GM18909 (cell line): ENCODE results near the gene SIL1.

Experiments
- ATAC-seq: cut with Tn5 transposase; IDR thresholded peaks from one replicate; pipeline ENCODE4 v1.9.1; 2021; ENCODE audit warnings: mild to moderate bottlenecking; ENCODE audit not compliant: unreplicated experiment, poor library complexity

The SIL1 gene

GRCh38 chr5:139147483-139148087 lies 50.6 kb downstream of the SIL1 start:
- ATAC-seq = no peak

DNA sequence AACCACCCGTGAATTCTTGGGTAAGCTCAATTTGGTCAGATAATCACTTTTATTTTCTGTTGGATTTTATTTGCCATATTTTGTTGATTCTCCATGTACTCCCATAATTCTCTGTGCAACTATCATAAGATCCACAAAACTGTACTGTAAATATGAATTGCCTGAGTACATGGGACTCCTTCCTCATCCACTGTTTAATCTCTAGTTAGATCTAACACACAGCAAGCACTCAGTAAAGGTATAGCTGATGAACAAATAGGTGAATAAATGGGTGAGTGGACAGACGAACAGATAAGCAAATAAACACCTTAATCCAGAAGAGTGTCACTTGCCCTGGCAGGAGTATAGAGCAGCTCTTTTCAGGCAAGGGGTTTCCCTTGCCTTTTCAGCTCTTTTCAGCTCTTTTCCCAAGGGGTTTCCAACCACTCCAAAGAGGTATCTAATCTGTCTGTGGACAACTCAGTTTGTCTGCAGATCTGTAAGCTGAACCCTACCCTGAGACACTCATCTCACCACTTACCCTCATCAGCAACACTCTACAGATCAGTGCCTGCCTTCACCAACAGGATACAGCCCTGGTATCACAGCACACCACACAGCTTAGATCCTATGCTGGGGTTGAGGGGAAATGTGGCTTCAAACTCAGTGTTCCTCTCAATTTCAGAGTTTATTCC lies 51.2 kb downstream of the SIL1 start:
- no peak for ATAC-seq

- ATAC-seq = no peak
Observed at GRCh38 chr5:139141446-139142204, 56.5 kb downstream of the SIL1 start.

GRCh38 chr5:139140591-139141071 lies 57.5 kb downstream of the SIL1 start:
- no peak for ATAC-seq

GRCh38 chr5:139138809-139139208 lies 59.4 kb downstream of the SIL1 start:
- ATAC-seq = no peak

- ATAC-seq = no peak
Observed at GRCh38 chr5:139138109-139138508, 60.1 kb downstream of the SIL1 start.

GRCh38 chr5:139137697-139138096 lies 60.5 kb downstream of the SIL1 start:
- ATAC-seq = no peak

DNA sequence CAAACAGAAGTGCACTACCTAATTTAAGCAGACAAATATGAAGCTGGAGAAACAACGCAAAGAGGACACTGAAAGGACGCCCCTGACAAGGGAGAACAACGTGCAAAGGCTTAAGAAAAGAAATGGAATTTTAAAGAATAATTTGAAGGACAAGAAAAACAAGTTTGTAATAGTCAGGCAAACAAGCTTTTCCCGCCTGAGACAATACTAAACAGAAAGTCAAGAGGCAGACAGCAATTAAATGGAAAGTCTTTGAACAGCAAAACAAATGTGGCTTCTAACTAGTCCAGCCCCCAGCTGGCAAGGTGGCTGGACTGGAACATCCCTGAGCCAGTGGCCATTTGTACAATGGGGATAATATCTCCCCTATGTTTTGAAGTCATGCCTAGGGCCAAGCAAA lies 63.3 kb downstream of the SIL1 start:
- no peak for ATAC-seq

- ATAC-seq = no peak
Observed at GRCh38 chr5:139133282-139133681, 64.9 kb downstream of the SIL1 start.

DNA sequence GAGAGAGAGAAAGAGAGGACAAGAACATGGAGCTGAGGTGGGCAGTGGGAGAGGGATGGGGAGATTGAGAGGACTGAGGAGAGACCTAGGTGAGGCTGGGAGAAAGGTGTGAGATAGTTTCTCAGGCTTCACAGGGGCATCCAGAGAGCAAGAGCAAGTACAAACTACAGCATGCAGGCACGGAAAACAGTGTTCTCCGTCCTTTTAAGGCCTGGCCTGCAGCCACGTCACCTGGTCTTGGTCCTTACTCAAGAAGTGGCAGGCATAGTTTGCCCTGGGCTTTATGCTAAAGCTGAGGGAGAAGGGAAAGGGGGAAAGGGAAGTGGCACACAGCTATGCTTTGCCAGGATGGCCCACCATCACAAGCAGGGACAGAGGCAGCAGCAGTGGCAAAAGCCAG lies 65.7 kb downstream of the SIL1 start:
- no peak for ATAC-seq

GRCh38 chr5:139131921-139132432 lies 66.2 kb downstream of the SIL1 start:
- ATAC-seq = no peak

DNA sequence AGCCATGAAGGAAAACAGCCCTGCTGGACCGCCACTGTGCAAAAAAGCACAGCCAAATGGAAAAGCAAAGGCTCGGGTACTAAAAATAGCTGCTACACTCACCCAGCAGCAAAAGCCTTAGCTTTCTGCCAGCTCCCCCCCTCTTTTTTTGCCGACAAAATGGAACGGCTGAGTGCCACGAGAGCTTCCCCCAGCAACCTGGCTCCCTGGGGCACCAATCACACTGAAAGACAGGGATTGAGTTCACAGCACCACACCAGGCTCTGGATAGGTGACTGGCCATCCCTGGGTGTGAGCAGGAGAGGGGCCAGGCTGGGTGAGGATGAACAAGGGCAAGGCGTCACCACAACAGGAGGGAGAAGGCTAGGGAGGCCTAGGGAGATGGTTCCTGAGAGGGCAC lies 66.7 kb downstream of the SIL1 start:
- ATAC-seq = no peak

- ATAC-seq = no peak
Observed at GRCh38 chr5:139131062-139131461, 67.1 kb downstream of the SIL1 start.

- no peak for ATAC-seq
Observed at GRCh38 chr5:139130214-139130613, 68.0 kb downstream of the SIL1 start.

- no peak for ATAC-seq
Observed at GRCh38 chr5:139126711-139127111, 71.5 kb downstream of the SIL1 start.

DNA sequence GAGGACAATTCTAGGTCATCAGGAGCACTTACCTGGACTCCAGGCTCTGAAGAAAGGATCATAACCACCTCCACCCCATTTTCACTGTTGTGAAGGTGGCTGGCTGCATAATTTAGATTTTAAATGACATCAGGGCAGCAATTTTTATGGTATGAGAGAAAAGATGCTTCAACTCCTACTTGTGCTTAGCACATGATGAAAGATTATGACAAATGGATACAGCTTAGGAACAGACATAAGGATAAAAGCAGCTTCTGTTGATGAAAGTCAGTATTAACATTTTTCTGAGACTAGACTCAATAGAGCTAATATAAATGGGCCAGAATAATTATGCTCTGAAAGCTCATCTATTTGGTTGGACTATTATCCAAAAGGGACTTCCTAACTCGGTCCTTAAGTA lies 72.2 kb downstream of the SIL1 start:
- no peak for ATAC-seq

DNA sequence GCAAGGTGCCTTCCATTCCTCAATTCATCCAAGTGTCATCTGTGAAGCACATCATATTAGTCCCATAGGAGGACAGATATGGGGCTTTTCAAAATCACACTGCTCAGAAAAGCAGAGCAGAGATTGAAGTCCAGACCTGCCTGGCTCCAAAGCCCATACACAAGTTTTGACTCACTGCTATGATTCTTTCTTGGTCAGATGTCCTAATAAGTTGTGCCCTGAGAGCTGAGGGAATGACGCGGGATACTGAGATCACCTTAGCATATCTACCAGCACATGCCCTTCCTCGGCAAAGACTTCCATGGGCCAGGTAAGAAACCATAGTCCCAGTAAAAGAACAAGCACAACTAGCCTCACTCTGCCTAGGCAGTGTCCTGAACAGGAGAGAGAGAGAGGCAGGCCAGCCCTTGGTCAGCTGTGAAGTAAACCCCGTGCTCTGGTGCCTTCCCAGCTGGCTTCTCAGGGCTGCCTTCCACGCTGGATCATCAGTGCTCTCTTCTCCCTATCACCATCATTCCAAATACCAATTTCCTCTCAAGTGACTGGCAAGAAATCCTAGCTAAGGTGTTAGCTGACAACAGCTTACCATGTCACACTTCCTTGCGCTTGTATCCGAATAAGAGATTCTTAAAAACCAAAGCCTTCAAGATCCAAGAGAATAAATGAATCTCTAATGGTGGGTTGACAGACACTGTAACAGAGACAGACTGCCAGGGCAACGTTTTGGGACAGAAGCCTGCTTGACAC lies 73.2 kb downstream of the SIL1 start:
- no peak for ATAC-seq

GRCh38 chr5:139121120-139121519 lies 77.0 kb downstream of the SIL1 start:
- ATAC-seq = no peak

DNA sequence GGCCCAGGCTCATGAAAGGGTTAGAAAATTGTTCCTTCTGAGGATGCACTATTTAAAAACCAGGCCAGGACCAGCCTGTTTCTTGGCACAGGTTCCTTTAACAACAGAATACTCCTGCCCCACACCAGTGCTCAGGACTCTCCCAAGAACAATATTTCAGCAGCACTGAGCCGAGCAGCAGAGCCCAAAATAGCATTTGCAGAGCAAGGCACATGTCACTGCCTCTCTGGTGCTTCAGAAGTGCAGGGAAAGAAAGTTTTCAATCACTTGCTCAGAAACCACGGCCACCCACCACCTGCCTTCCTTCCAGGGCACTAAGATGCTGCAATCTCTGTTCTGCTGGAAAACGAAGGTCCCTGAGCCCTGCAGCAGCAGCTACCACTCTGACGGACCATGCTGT lies 77.6 kb downstream of the SIL1 start:
- no peak for ATAC-seq

- ATAC-seq = no peak
Observed at GRCh38 chr5:139118804-139119203, 79.4 kb downstream of the SIL1 start.
